ENCODE data around the gene ZFP69.

The ZFP69 gene

DNA sequence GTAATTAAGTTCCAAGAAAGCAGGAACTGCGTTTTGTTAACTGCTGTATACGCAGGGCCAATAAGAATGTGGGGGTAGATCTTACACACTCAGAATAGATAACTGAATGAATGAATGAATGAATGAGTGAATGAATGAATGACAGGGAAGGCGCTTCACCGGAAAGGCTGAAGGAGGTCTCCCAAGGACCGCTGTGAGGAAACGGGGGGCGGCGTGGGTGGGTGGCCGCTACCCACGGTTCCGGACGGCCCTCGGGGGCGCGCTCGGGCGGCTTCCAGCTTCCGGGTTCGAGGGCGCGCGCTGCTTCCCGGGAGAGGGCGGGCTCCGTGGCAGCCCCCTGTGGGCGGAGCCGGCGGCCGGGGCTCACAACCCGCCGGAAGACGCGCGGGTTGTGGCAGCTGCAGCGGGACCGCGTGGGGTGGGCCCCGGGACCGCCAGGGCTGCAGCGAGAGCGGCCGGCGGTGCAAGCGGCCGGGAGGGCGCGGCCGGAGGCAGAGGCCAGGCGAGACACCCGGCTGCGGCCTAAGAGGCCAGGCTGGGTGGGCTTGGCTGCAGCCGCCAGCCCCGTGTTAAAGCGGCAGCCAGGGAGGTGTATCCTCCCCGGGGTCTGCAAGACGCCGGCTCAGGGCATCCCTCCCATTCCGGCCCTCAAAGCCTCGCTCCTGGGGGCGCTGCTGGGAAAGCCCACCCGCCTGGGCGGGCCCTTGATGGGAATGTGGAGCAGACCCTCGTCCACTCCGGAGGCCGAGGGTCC is at the start of gene ZFP69:
TSS of gene ZFP69 (plus strand) at position 367 of the 754 bp plus-strand sequence. CDS start 2,072 bp downstream, outside the sequence.
- peak within 1 kb of the TSS; percentile 76 for H3K4me3 ChIP-seq (ENCODE audit: low read depth, low read length)
- TF ChIP-seq CTCF (conservative IDR thresholded peaks at IDR 0.05; ENCODE audit: low read depth, low read length), result no peak
- DNase-seq (ENCODE audit: low read depth), result peak; percentile 56

DNA sequence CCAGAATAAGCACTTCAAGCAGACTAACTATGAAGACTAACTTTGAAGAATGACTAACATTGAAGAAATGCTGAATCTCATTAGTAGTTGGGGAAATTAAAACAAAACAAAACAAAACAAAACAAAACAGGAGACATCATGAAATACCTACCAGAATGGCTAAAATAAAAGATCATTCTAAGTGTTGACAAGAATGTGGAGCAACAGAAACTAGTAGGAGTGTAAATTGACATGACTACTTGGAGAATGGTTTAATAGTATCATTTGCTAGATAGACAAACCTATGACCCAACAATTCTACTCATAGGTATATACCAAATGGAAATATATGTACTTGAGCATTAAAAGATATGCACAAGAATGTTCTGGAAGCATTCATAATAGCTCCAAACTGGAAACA is 45.7 kb upstream of the ZFP69 start:
- no peak overlapping the region for H3K4me3 ChIP-seq (ENCODE audit: low read depth, low read length)
- DNase-seq (ENCODE audit: low read depth), result no peak
- TF ChIP-seq CTCF (conservative IDR thresholded peaks at IDR 0.05; ENCODE audit: low read depth, low read length), result no peak

DNA sequence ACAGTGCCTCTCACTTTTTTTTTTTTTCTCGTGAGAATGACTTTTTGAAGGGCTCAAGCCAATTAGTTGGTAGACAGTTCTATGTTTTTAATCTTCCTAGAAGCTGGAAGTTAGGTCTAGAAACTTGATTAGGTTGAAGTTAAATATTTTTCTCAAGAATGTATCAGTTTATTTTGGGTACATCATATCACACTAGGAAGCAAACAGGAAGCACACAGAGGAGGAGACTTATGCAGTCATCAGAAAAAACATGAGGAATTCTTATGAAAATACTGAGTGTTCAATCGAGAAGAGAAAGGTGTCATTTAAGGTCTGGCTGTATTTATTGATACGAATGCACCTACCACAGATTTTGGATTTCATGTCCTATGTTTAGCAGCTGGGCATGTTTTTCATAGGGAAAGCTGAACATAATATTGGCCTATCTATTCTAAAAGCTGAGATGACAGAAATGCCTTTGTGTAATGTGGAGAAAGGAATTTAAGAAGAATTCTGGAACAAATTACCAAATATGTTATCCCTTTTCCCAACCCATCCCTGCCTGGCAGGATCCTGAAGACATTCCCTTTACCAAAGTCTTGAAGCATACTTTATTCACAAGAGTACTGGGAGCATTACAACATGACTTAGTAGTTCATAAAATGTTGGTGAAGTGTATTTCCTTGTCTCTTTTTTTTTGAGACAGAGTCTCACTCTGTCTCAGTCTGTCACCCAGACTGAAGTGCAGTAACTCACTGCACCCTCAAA is 44.3 kb upstream of the ZFP69 start:
- DNase-seq (ENCODE audit: low read depth), result peak; percentile 15
- no peak for TF ChIP-seq CTCF (conservative IDR thresholded peaks at IDR 0.05; ENCODE audit: low read depth, low read length)
- H3K4me3 ChIP-seq (ENCODE audit: low read depth, low read length), result no peak overlapping the region

- peak; percentile 27 for DNase-seq (ENCODE audit: low read depth)
- no peak for TF ChIP-seq CTCF (conservative IDR thresholded peaks at IDR 0.05; ENCODE audit: low read depth, low read length)
- H3K4me3 ChIP-seq (ENCODE audit: low read depth, low read length), result no peak overlapping the region
Observed at GRCh38 chr1:40435471-40435870, 41.6 kb upstream of the ZFP69 start.

GRCh38 chr1:40435876-40436275 is 41.2 kb upstream of the ZFP69 start:
- H3K4me3 ChIP-seq (ENCODE audit: low read depth, low read length), result no peak overlapping the region
- TF ChIP-seq CTCF (conservative IDR thresholded peaks at IDR 0.05; ENCODE audit: low read depth, low read length), result no peak
- peak; percentile 6 for DNase-seq (ENCODE audit: low read depth)

- no peak overlapping the region for H3K4me3 ChIP-seq (ENCODE audit: low read depth, low read length)
- DNase-seq (ENCODE audit: low read depth), result peak; percentile 61
- peak; percentile 79 for TF ChIP-seq CTCF (conservative IDR thresholded peaks at IDR 0.05; ENCODE audit: low read depth, low read length)
Observed at GRCh38 chr1:40438391-40439015, 38.6 kb upstream of the ZFP69 start.
